GM04504 (cell line): ENCODE measurements around the gene SYK.

ENCODE experiments used
- DNase-seq: peaks from one replicate; pipeline ENCODE4 v3.0.0-alpha.2; 2012; ENCODE audit warnings: low read depth

The SYK gene

GRCh38 chr9:90906316-90907055 lies 104.9 kb downstream of the SYK start:
- DNase-seq, result no peak

- no peak for DNase-seq
Observed at GRCh38 chr9:90907056-90907445, 105.4 kb downstream of the SYK start.

GRCh38 chr9:90907790-90908189 lies 106.2 kb downstream of the SYK start:
- no peak for DNase-seq

GRCh38 chr9:90909225-90909624 lies 107.6 kb downstream of the SYK start:
- no peak for DNase-seq

- DNase-seq, result no peak
Observed at GRCh38 chr9:90909747-90910283, 108.2 kb downstream of the SYK start.

- DNase-seq, result no peak
Observed at GRCh38 chr9:90914196-90914595, 112.6 kb downstream of the SYK start.

GRCh38 chr9:90914868-90915483 lies 113.4 kb downstream of the SYK start:
- DNase-seq, result peak; percentile 33

- no peak for DNase-seq
Observed at GRCh38 chr9:90915693-90916092, 114.1 kb downstream of the SYK start.

GRCh38 chr9:90916147-90916734 lies 114.6 kb downstream of the SYK start:
- DNase-seq, result no peak

GRCh38 chr9:90919883-90920282 lies 118.3 kb downstream of the SYK start:
- no peak for DNase-seq

GRCh38 chr9:90921104-90921503 lies 119.5 kb downstream of the SYK start:
- DNase-seq, result no peak

- no peak for DNase-seq
Observed at GRCh38 chr9:90921969-90922368, 120.3 kb downstream of the SYK start.

- peak; percentile 61 for DNase-seq
Observed at GRCh38 chr9:90925581-90926257, 124.1 kb downstream of the SYK start.

GRCh38 chr9:90926936-90927335 lies 125.3 kb downstream of the SYK start:
- DNase-seq, result no peak

- no peak for DNase-seq
Observed at GRCh38 chr9:90927496-90927895, 125.9 kb downstream of the SYK start.

GRCh38 chr9:90929626-90930025 lies 128.0 kb downstream of the SYK start:
- no peak for DNase-seq

GRCh38 chr9:90933468-90933867 lies 131.8 kb downstream of the SYK start:
- no peak for DNase-seq

- DNase-seq, result no peak
Observed at GRCh38 chr9:90939351-90939750, 137.7 kb downstream of the SYK start.

GRCh38 chr9:90940280-90940679 lies 138.7 kb downstream of the SYK start:
- DNase-seq, result no peak

- no peak for DNase-seq
Observed at GRCh38 chr9:90941661-90942060, 140.0 kb downstream of the SYK start.

GRCh38 chr9:90942555-90942954 lies 140.9 kb downstream of the SYK start:
- DNase-seq, result no peak

GRCh38 chr9:90943341-90943740 lies 141.7 kb downstream of the SYK start:
- no peak for DNase-seq

GRCh38 chr9:90945336-90945735 lies 143.7 kb downstream of the SYK start:
- no peak for DNase-seq
